Liver (tissue), 3 donors: ENCODE results near the gene NRG3.

Experiments used
- ATF3 ChIP-seq: IDR thresholded peaks from 2 replicates; pipeline ENCODE4 v1.6.1; 2016; ENCODE audit warnings: antibody characterized with exemption
- CTCF ChIP-seq: fragments of 150-350 bp; IDR thresholded peaks from 2 replicates; pipeline ENCODE4 v1.5.1; 2017; ENCODE audit warnings: improper control_type of control experiment, low read depth, low read length; ENCODE audit not compliant: missing input control
- FOXA1 ChIP-seq: IDR thresholded peaks from 2 replicates; pipeline ENCODE4 v1.6.1; 2016; ENCODE audit warnings: antibody characterized with exemption
- JUND ChIP-seq, 2 donors: IDR thresholded peaks; 2 replicates each; pipeline ENCODE4 v1.6.1; 2016; ENCODE audit warnings: antibody characterized with exemption in 2 of 2
- MAX ChIP-seq: IDR thresholded peaks from 2 replicates; pipeline ENCODE4 v1.6.1; 2016; ENCODE audit warnings: antibody characterized with exemption
- SP1 ChIP-seq: IDR thresholded peaks from 2 replicates; pipeline ENCODE4 v1.6.1; 2018; ENCODE audit warnings: antibody characterized with exemption, mild to moderate bottlenecking
- YY1 ChIP-seq: IDR thresholded peaks from 2 replicates; pipeline ENCODE4 v1.6.1; 2016; ENCODE audit warnings: antibody characterized with exemption, mild to moderate bottlenecking
- donor health status: healthy.
- donor health status: healthy.

- TF ChIP-seq MAX (no peak), CTCF (no peak), YY1 (no peak), SP1 (no peak), ATF3 (no peak), FOXA1 (no peak), JUND (IDR thresholded peaks at IDR 0.05) (no peak)
Observed at GRCh38 chr10:82645221-82645620, 770.2 kb downstream of the NRG3 start.
